ENCODE results near the gene PTPN14. TPM values are rescaled to one million over a fixed set of nuclear protein-coding genes. Genes with fewer than 3 reads are reported as not detected.

PTPN14 gene
- total and polyA plus RNA-seq, 8 donors: 14.9 to 38.0 (median 17.9) TPM

DNA sequence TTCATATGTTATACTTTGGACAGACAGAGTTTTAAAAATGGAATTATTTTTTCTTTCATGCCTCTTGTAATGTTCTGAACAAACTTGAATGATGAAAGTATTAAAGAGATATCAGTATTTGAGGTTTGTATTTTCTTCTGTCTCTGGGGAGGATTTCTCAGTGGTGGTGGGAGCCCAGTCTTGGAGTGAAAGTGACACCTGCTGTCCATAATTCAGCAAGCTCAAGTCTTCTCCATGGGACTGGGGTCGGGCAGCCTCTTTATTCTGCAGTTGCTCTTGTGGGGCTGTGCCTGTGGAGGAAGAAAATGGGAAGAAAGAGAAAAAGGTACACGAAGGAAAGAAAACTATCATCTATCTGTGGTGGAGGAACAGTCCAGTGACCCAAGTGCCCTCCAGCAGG, 214.4 kb downstream of the PTPN14 start:
- Histone ChIP-seq H3K27me3 (no peaks in the 10 kb centered on the region), H3K9me3 (no peaks in the 10 kb centered on the region), H3K36me3 (peaks cover 0 to 8% of the 10 kb centered on the region in 2 donors), H3K4me3 (no peak overlapping the region), H3K27ac (no peak overlapping the region), H3K4me1 (peaks cover 3 to 6% of the 10 kb centered on the region in 2 donors)
- intact Hi-C loops (cut with DNase I): no loop called here
- ATAC-seq: no peak
- DNase-seq: no peak
- TF ChIP-seq, protein P1, sequence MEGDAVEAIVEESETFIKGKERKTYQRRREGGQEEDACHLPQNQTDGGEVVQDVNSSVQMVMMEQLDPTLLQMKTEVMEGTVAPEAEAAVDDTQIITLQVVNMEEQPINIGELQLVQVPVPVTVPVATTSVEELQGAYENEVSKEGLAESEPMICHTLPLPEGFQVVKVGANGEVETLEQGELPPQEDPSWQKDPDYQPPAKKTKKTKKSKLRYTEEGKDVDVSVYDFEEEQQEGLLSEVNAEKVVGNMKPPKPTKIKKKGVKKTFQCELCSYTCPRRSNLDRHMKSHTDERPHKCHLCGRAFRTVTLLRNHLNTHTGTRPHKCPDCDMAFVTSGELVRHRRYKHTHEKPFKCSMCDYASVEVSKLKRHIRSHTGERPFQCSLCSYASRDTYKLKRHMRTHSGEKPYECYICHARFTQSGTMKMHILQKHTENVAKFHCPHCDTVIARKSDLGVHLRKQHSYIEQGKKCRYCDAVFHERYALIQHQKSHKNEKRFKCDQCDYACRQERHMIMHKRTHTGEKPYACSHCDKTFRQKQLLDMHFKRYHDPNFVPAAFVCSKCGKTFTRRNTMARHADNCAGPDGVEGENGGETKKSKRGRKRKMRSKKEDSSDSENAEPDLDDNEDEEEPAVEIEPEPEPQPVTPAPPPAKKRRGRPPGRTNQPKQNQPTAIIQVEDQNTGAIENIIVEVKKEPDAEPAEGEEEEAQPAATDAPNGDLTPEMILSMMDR (IDR thresholded peaks at IDR 0.05): no peak

DNA sequence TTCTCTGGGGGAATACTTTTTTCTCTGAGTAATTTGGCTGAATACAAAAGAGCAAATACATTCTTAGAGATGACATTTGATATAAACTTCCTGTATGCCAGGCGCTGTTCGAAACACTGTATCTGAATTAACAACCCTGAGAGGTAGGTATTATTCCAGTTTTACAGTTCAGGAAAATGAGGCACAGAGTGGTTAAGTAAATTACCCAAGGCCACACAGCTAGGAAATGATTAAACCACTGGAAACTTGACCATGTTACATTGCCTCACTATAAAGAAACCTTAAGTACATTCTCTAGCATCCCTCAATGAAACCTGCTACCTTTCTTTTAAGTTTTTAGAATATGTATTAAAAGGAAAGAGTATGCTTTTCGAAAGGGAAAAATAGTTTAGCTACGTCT, 215.8 kb downstream of the PTPN14 start:
- intact Hi-C loops (cut with DNase I): no loop called here
- no peaks in the 10 kb centered on the region for H3K9me3 ChIP-seq
- ATAC-seq: no peak

DNA sequence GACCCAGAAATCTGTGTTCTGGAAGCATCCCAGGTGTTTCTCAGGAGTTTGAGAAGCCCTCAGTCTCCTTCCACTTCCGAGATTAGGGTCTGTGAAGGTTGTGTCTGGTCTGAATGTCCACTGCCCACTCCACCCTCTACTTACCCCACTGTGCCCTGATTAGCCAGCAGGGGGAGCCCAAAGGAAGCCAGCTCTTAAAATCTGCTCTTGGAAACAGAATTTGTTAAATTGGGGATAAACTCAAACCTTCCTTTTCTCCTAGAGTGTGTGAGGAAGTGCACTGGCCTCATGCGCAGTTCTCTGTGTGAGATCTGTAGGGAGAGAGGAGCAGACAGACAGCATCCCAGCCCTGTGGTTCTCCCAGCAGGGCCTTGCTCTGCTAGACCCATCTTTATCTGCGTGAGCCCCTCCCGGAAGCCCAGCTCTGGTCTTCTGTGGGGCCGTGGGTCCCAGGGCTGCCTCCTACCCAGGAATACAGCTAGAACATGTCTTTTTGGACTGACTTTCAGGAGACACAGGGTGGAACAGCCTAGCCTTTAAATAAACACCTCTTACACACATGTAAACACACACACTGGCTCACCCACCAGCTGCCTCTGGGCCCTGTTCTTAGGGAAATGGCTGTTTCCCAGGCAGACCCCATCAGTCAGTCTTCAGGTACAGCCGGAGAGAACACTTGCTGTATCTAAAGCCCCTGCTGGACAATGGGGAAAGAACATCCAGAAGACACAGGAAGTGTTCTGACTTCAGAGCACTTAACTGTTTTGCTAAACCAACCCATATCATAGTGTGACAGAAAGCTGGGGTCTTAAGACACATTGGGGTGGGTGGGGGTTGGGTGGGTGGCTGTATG, 218.2 kb downstream of the PTPN14 start:
- Histone ChIP-seq H3K9me3 (no peaks in the 10 kb centered on the region), H3K27ac (no peak overlapping the region), H3K36me3 (peaks cover 0 to 8% of the 10 kb centered on the region in 2 donors), H3K4me3 (no peak overlapping the region), H3K4me1 (peaks cover 3 to 6% of the 10 kb centered on the region in 2 donors), H3K27me3 (no peaks in the 10 kb centered on the region)
- peak; percentile 53 for ATAC-seq
- intact Hi-C loops (cut with DNase I): loop anchor here in 1 of 2 donors (5.0 kb wide), 1 partner anchor 254 kb away; no protein-coding TSS in a partner anchor
- DNase-seq: peak in 2 of 4 donors; percentile 20 to 44
- TF ChIP-seq, protein P1 (IDR thresholded peaks at IDR 0.05): peak; percentile 65 to 84

More for the DNA sequence above, 215.8 kb downstream of the PTPN14 start:
- no peak for DNase-seq
- H3K36me3 ChIP-seq: peaks cover 0 to 8% of the 10 kb centered on the region in 2 donors
- no peak overlapping the region for H3K4me3 ChIP-seq
- H3K27ac ChIP-seq: no peak overlapping the region
- TF ChIP-seq, protein P1 (IDR thresholded peaks at IDR 0.05): no peak
- H3K27me3 ChIP-seq: no peaks in the 10 kb centered on the region
- H3K4me1 ChIP-seq: peaks cover 3 to 6% of the 10 kb centered on the region in 2 donors

DNA sequence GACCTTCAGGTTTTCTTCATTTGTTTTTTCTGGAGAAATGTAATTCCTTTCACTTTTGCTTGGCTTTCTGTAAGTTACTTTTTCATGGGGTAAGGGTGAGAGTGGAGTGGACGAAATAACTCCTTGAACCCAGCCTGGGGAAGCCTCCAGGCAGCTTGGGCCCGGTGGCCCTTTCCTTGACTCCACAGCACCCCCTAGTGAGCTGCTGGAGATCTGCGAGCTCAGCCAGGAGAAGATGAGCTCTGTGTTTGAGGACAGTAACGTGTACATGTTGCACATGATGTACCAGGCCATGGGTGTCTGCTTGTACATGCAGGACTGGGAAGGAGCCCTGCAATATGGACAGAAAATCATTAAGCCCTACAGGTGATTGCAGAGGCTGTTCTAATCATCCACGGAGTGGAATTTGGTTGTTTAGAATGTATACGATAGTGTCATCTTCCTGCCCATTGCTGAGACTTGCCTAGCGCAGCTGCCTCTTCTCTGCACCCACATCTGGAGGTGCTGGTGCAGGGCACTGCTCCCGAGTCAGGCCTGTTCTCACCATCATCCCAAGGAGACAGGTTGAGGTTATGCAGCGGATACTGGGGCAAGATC, 219.5 kb downstream of the PTPN14 start:
- intact Hi-C loops (cut with DNase I): loop anchor here in 1 of 2 donors (5.0 kb wide), 1 partner anchor 255 kb away; no protein-coding TSS in a partner anchor
- Histone ChIP-seq H3K27me3 (no peaks in the 10 kb centered on the region), H3K36me3 (peaks cover 0 to 8% of the 10 kb centered on the region in 2 donors), H3K4me3 (no peak overlapping the region), H3K27ac (no peak overlapping the region), H3K9me3 (no peaks in the 10 kb centered on the region), H3K4me1 (peaks cover 0 to 2% of the 10 kb centered on the region in 2 donors)
- DNase-seq (peak in 2 of 4 donors; percentile 36 to 43), ATAC-seq (peak; percentile 63)
- TF ChIP-seq, protein P1 (IDR thresholded peaks at IDR 0.05): peak; percentile 75 to 83

DNA sequence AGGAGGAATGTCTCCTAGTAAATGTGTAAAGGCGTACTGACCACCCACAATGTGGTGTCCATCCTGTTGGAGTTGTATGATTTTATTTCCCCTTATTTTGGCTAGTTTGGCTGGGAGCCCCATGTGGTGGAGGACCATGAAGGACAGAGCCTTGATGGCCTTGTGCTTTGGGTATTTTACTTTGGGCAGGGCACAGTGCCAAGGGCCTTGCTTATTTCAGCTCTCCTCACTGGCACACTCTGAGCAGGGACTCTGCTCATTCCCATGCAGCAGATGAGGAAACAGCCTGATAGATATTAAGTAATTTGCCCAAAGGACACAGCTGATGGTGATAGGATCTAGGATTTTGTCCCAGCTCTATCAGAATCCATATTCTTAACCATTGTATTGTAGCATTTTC, 220.2 kb downstream of the PTPN14 start:
- Histone ChIP-seq H3K9me3 (no peaks in the 10 kb centered on the region), H3K27ac (no peak overlapping the region), H3K4me1 (no peaks in the 10 kb centered on the region), H3K36me3 (peaks cover 0 to 8% of the 10 kb centered on the region in 2 donors), H3K4me3 (no peak overlapping the region), H3K27me3 (no peaks in the 10 kb centered on the region)
- intact Hi-C loops (cut with DNase I): loop anchor here in 1 of 2 donors (5.0 kb wide), 1 partner anchor 256 kb away; no protein-coding TSS in a partner anchor
- no peak for DNase-seq
- no peak for ATAC-seq
- TF ChIP-seq, protein P1 (IDR thresholded peaks at IDR 0.05): no peak
